Embryonic facial prominence (tissue), 1 donor: ENCODE measurements around the gene MAPK14.
"Not testable (repeated sequence)": the region's sequence is repeated elsewhere in the genome, so short reads cannot be mapped to it uniquely, and the experiment has no call there.

Experiments used
- DNase-seq: peaks from one replicate; pipeline ENCODE4 v3.0.0-alpha.2; 2016; ENCODE audit errors: extremely low spot score

The MAPK14 gene

DNA sequence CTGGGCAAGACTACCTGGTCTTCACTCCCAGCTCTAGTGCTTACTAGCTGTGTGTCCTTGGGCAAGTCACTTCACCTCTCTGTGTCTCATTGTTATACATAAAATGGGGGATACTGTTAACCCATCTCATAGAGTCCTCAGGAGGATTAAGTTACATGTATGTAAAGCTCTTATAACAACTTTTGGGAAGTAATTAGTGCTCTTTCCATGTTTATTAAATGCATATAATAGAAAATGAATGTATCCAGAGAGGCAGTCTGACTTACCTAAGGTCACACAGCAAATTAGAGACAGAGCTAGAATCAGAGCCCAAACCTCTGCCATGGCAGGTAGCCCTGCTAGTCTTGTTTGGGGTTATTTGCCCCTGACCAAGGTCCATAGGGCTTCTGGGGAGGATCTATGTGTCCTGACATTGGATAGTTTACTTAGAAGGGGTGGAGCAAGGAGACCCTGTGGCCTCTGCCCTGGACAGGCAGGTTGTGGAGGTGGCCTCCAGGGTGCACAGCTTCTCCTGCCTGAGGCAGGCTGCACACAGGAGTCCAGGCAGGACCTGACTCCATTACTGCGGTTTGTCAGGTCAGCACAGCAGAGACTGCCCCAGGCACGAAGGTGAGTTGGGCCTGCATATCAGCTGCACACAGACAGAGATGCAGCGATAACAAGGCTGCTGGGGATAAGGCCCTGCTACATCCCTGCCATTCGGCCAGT lies 94.3 kb downstream of the MAPK14 start:
- no peak for DNase-seq

DNA sequence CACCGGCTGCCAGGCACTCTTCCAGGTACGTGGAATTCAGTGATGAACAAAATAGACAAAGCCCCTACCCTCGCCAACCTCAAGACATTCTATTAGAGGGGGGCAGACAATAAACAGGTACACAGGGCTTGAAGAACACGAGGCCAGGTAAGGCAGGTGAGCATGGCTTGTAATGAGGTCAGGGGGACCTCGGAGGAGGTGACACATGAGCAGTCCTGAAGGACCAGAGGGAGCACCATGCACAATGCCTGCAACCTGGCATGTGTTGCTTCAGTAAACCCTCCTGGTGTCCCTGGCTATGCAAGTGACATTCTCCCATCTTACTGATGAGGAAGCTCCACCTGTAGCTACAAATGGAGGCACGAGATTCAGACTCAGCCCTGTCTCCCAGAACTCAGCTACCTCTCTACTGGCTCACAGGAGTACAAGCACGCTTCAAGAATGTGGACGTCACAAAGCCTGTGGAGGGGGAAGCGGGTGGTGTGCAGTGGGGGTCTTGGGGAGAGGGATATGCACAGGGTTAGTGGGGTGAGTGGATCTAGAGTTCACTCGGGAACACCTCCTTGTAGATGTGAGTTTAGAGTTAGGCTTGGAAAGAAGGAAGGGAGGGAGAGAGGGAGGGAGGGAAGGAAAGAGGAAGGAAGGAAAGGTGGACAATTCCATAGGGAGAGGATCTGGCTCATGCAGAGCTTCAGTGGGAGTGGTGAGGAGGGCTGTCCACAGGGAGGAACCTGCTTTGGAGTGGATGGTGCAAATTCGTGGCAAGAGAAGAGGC lies 95.1 kb downstream of the MAPK14 start:
- DNase-seq = no peak

DNA sequence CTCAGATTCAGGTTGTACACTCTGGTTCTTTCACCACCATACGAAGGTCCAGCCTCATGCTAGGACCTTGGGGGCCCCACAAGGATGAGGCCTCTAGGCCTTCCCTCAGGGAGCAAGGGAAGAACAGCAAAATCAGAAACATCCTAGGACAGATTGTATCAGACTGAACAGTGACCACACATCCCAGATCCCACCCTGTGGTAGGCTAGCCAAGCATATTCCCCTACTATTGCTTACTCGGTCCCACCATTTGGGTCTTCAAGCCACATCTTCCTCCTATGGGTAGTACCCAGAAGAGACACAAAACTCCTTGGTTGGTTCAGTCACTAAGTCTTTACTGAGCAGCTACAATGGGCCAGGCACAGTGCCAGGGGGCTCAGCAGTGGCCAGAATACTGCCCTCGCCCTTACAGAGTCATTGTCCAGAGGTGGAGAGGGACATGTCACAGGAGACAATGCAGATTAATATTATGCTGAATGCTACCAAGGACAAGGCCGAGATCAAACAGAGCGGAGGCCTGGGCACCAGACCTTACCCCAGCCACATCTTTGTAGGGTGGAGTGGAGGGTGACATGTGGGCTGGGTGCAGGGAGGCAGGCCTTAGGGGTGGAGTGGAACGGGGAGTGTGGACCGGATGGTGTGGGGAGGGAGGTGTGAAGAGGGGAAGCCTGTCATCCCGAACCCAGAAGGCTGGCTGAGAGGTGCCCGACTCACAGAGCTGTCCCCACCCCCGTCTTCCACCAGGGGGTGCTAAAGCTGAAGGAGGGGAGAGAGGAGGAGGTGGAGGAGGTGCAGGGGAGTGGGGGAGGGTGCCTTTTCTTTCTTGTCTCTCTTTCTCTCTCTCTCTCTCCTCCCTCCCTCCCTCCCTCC lies 95.9 kb downstream of the MAPK14 start:
- DNase-seq = no peak

DNA sequence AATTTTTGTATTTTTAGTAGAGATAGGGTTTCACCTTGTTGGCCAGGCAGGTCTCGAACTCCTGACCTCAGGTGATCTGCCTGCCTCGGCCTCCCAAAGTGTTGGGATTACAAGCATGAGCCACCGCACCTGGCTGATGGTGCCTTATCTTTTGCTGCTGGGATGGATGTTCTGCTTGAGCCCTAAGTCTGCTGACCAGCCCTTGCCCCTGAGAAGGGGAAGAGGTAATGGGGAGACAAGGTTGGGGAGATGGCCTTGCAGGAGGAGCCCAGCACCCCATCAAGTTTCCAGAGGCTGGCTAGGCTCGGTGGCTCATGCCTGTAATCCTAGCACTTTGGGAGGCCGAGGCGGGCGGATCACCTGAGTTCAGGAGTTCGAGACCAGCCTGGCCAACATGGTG lies 96.7 kb downstream of the MAPK14 start:
- DNase-seq = not testable (repeated sequence)

DNA sequence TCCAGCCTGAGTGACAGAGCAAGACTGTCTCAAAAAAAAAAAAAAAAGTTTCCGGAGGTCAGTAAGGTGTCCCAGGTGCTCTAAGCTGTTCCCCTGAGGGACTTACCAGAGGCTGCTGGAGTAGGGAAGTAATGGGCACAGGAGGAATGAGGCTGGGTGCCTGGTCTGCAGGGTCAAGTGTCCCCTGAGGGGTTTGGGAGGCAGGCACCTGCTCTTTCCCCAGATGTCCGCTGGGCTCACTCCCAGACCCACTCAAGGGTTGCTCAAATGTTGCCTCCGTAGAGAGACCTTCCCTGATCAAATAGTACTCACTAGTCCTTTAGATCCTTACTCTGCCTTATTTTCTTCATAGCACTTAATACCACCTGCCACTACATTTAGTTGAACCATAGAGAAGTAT lies 97.3 kb downstream of the MAPK14 start:
- DNase-seq = no peak

DNA sequence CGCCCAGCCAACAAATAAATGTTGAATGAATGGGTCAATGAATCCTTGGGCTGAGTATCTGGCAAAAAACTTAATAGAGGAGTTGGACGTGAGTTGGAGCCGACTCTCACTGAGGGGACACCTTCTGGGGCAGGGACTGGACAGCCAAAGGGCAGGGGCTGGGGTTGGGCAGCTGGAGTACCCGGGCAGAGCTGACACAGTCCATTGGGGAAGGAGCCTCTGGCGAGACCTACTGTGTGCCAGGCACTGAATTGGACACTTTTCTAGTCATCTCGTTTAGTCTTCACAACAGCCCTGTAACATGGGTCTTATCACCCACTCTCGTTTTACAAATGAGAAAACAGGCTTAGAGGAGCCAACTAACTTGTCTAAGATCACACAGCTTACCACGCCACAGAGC lies 98.0 kb downstream of the MAPK14 start:
- no peak for DNase-seq

DNA sequence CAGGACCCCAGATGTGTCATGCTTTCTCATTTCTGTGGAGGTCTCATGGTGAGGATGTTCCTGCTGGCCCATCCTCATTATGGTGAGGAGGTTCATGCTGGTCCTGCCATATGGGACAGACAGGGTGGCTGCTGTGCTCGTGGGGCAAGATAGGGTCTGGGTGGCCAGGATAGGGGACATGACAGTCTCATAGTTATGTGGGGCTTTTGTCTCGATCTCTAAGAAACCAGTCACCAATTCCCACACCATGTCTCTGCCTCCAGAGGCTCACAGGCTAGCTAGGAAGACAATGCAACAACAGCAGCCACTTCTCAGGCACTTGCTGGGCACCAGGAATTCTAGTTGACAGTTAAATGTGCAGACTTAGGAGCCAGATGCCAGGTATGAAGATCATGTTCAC lies 98.5 kb downstream of the MAPK14 start:
- DNase-seq = no peak

DNA sequence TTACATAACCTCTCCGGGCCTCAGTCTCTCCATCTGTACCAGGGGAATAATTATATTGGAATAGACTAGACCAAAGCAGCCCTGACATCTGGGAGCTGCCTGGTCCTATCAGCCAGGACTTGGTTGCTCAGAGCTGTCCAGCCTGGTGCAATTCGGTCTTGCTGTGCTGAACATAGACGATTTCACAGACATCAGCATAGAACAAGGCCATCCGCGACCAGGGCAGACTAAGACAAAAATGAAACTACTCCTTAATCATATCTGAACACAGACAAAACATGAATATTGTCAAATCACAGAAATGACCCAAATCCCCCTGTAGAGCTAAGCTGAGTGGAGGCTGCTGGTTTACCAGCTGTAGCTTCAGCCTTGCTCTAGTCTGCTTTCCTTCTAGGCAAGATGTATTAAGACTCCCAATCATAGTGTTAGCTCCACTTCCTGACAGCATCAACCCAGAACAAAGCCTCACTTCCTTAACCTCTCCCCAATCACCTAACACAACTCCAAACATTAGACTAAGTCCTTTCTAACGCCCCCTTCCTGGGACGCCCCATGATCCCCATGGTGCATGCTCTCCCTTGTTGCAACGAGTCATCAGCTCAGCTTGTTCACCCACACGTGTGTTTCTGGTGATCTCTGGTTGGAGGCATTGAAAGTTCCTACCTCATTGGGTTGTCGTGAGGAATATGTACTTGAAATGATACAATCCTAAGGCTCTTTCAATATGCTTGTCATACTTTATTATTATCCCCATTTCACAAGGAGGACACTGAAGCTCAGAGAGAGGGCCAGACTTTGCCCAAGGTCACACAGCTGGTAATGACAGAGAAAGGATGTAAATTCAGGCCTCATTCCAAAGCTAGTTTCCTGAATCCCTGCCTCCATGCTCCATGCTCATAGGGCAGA lies 99.2 kb downstream of the MAPK14 start:
- DNase-seq = no peak

DNA sequence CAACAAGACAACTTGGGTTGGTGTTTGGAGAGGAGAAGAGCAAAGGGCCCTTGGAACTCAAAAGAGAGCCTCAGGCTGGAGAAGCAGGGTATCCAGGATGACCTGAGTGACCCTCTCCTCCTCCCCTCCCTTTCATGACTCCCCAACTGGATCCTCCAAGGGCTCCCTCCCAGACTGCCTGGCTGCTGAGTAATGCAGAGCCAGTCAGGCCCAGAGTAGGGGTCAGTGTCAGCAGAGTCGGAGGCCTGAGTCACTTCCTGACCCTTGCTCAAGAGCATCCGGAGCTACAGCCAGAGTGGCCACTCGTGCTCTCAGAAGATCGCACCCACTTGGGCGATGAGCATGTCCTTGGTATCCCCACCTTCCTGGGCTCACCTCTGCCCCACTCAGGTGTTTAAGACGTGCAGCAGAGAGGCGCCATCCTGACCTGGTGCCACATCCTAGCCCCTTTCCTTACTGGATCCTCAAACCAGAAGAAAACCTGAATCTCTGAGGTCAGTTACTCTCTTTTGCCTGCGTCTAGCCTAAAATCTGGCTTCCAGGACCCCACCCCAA lies 99.9 kb downstream of the MAPK14 start:
- no peak for DNase-seq

DNA sequence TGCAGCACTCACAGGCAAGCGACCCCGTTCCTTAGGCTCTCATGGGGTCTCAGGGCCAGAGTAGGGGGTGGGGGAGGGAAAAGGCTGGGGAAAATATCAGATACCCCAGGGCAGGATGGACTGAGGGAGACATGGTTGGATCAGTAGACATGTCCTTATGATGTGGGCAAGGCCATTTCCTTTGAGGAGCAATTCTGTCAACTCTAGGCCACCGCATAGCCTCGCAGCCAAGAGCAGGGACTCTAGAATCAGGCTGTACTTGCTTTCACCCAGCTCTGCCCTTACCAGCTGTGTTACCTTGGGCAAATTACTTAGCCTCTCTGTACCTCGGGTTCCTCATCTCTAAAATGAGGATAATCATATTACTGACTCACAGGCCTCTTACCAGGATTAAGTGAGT lies 100.5 kb downstream of the MAPK14 start:
- no peak for DNase-seq

DNA sequence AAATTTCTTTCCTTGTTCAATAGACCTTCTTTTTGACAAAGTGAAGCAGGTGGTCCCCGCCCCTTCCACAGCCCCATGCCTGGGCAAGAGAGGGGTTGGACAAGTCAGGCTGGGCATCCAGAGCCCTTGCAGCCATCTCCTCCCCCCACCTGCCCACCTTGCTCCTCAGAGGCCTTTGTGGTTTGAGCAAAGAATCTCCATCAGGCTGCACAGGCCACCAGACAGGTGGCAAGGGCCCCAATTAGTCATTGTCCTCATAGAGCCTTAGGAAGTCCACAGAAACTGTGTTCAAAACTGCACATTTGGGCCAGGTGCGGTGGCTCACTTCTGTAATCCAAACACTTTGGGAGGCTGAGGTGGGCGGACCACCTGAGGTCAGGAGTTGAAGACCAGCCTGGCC lies 101.2 kb downstream of the MAPK14 start:
- DNase-seq = no peak

DNA sequence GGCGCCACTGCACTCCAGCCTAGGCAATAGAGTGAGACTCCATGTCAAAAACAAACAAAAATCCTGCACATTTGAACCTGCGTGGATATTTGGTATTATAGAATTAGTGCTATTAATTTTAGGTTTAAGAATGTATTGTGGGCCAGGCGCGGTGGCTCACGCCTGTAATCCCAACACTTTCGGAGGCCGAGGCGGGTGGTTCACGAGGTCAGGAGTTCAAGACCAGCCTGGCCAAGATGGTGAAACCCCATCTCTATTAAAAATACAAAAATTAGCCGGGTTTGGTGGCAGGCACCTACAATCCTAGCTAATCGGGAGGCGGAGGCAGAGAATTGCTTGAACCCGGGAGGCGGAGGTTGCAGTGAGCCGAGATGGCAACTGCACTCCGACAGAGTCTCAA lies 101.7 kb downstream of the MAPK14 start:
- DNase-seq = not testable (repeated sequence)

DNA sequence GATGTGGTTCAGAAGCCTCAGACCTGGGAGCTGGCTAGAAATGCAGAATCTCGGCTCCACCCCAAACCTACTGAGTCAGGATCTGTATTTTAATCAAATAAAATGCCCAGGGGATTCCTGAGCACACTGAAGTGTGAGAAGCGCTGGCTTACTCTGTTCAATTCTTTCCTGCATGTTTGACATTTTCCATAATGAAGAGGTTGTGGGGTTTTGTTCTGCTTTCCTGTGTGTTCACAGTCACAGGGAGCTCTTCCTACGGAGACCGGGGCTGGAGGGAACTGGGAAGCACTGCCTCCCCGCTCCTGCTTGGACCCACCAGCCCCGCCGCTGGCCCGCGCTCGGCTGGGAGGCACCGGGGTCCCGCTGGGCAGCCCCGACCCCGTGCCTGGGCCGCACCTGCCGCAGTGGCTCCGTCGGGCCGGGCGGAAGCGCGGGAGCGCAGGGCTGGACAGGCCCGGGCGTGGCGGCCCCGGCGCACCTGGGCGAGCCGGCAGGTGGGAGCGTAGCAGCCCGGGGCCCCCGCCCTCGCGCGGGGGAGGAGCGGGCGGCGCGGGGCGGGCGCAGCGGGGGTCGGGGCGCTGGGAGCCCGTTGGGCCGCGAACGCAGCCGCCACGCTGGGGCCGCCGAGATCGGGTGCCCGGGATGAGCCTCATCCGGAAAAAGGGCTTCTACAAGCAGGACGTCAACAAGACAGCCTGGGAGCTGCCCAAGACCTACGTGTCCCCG lies 102.5 kb downstream of the MAPK14 start, which contains the start of gene MAPK13:
MAPK13 (plus strand) TSS at position 573 of the 726 bp plus-strand sequence; CDS start at position 643, 70 bp downstream.
- DNase-seq = no peak

DNA sequence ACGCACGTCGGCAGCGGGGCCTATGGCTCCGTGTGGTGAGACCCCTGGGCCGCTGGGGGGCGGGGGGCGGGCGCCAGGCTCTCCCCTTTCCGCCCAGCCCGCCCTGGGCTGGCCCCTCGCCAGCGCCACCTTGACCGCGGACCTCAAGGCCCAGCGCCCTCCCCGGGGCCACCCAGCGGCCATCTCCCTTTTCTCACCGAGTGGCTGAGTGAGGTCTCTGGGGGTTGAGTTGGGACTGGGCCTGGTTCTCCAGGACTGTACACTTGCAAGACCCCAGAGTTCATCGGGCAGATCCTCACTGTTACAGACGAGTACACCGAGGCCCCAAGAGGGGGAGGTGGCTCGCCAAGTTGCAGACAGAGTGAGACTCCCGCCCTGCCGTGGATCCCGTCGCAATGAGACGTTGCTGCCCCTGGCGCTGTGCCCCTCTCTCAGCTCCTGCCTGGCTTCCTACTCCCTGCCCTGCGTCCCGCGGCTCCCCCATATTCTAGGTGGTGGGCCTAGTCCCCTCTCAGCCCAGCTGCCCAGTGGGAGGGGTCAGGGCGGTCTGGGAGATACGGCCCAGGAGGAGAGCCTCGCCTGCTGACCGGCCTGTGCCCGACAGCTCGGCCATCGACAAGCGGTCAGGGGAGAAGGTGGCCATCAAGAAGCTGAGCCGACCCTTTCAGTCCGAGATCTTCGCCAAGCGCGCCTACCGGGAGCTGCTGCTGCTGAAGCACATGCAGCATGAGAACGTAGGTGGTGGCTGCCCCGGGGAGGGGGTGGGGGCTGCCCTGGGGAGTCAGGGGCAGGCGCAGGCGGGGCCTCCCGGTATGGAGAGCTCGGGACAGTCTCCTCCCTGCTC lies 103.3 kb downstream of the MAPK14 start:
- no peak for DNase-seq

DNA sequence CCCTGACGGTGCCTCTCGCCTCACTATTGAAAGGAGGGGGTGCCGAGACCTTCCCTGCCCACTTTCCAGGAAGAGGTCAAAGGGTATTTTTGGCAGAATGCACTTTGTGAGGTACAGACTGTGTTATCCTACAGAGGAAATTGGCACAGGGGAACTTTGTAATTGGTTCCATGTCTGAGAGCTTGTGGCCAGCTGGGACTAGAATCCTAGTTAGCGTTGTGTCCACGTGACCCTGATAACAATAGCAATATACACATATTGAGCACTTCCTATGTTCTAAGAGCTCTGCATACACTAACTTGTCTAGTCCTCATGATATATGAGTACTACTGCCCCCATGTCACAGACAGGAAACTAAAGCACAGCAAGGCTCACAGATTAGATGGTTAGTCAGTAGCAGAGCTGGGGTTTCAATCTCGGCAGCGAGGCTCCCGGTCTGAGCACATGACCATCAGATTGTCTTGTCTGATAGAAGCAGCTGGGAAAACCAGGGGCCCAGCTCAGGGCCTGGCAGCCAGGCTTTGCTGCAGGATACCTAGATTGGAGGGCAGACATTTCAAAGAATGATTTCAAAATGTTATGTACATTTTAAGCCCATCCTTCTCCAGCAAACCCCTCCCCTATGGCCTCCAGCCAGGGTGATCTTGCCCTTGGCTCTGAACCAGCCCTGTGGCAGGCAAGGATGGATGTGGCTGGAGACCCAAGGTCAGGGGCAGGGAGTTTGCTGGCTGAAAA lies 104.1 kb downstream of the MAPK14 start:
- no peak for DNase-seq

DNA sequence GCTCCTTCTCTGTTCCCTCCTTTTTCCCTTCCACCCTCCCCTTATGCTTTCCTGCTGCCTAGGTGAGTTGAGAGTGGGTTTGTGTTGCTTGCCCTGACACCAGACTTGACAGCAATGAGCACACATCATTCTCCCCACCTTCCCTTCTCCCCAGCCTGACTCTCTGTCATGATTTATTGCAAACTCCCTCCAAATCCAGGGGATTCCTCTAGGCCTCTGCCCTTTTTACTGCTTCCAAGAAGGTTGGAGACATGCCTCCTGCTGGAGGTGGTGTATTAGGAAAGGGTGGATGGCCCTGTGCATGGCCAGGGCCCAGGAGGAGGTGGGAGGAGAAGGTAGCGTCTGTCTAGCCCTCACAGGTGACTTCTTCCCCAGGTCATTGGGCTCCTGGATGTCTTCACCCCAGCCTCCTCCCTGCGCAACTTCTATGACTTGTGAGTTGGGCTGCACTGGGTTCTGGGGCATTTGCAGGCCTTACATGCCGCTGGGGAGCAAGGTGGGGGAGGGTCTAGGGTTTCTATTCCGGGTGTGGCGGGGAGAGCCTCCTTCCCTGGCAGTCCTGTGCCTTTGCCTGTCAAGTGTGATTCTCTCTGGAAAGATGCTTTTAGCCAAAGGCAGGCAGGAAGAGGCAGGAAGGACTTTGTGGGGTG lies 104.8 kb downstream of the MAPK14 start:
- no peak for DNase-seq

DNA sequence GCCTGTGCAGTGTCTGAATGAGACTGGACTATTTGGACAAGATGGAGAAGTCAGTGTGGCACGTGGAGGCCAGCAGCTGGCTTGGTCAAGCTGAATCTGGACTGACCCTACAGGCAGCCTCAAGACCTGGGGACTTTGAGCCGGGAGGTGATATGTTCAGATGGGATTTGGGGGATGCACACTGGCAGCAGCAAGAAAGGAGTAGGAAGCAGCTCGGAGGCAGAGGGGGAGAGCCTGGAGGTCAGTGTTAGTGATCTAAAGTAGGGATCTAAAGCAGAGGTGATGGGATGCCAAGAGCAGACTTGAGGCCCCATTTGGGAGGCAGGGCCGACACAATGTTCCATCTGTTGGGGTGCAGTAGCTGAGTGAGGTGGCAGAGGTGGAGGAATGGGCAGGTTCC lies 105.5 kb downstream of the MAPK14 start:
- DNase-seq = no peak

DNA sequence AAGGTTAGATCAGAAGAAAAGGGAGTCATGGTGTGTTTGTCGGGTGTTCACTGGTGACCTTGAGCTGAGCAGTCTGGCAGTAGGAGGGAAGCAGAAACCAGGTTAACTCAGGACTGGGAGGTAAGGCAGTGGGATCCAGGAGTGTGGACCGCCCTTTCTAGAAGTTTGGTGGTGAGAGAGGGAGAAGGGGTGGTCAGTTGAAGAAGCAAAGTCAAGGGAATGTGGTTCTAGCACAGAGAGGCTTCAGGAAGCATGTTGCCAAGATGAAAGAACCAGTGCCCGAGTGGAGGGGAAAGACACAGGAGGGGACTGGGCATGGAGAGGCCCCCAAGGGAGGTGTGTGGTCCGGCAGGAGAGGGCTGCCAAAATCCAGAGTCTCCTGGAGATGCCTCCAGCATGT lies 106.3 kb downstream of the MAPK14 start:
- no peak for DNase-seq
